A673 (cell line): ENCODE results near the gene COX20. TPM values are rescaled to one million over a fixed set of nuclear protein-coding genes. Genes with fewer than 3 reads are reported as not detected.

Experiments used
- BruUV-seq: library from RNA; stranded (reverse); fragments of 400-500 nt; replicated peaks from 2 replicates; lab custom pipeline; 2021; lab: Mats Ljungman, UMichigan
- CTCF ChIA-PET: fragments of 300-600 bp; sonication (Branson Sonifier 250); formaldehyde crosslinking; loops from one replicate; lab custom pipeline; 2022; ENCODE audit warnings: antibody characterized with exemption; lab: Charles Lee
- POLR2A ChIA-PET: fragments of 300-600 bp; sonication (Branson Sonifier 250); formaldehyde crosslinking; loops from one replicate; lab custom pipeline; 2022; ENCODE audit warnings: antibody characterized with exemption; ENCODE audit not compliant: low non-redundant PET; lab: Charles Lee
- DNase-seq: peaks from one replicate; pipeline ENCODE4 v3.0.0-alpha.2; 2015; ENCODE audit warnings: low spot score
- H3K27ac ChIP-seq: fragments of 200-600 bp; sonication (generic); 2 replicates; pipeline ENCODE4 v1.5.1; 2016; ENCODE audit warnings: mixed run types, low read depth, mild to moderate bottlenecking, mixed read lengths, antibody characterized with exemption, low read length; ENCODE audit not compliant: poor library complexity, severe bottlenecking
- H3K27me3 ChIP-seq: fragments of 200-600 bp; sonication (generic); replicated peaks from 2 replicates; pipeline ENCODE4 v1.6.1; 2017; ENCODE audit warnings: mixed run types, low read depth, mild to moderate bottlenecking, mixed read lengths, antibody characterized with exemption, low read length; ENCODE audit not compliant: insufficient read depth, poor library complexity
- H3K36me3 ChIP-seq: fragments of 200-600 bp; sonication (generic); 2 replicates; pipeline ENCODE4 v1.6.1; 2016; ENCODE audit warnings: mixed run types, mild to moderate bottlenecking, mixed read lengths, antibody characterized with exemption, low read length; ENCODE audit not compliant: insufficient read depth, poor library complexity, severe bottlenecking
- H3K4me1 ChIP-seq: fragments of 200-600 bp; sonication (generic); 2 replicates; pipeline ENCODE4 v1.6.1; 2017; ENCODE audit warnings: mixed run types, mild to moderate bottlenecking, mixed read lengths, antibody characterized with exemption, low read length; ENCODE audit not compliant: insufficient read depth, poor library complexity, severe bottlenecking
- H3K4me3 ChIP-seq: fragments of 200-600 bp; sonication (generic); 2 replicates; pipeline ENCODE4 v1.5.1; 2016; ENCODE audit warnings: low read depth, mixed run types, mild to moderate bottlenecking, mixed read lengths, low read length; ENCODE audit not compliant: poor library complexity, severe bottlenecking
- H3K9me3 ChIP-seq: fragments of 200-600 bp; sonication (generic); 2 replicates; pipeline ENCODE4 v1.6.1; 2016; ENCODE audit warnings: mixed run types, low read depth, mild to moderate bottlenecking, mixed read lengths, antibody characterized with exemption, low read length; ENCODE audit not compliant: poor library complexity, severe bottlenecking
- CTCF ChIP-seq: fragments of 300-800, 200-600 bp; sonication (generic); conservative IDR thresholded peaks from 2 replicates; pipeline ENCODE4 v1.5.1; 2017; ENCODE audit warnings: low read depth, mild to moderate bottlenecking, antibody characterized with exemption, low read length, moderate library complexity, mixed read lengths
- EZH2 ChIP-seq: fragments of 200-600 bp; sonication (generic); IDR thresholded peaks from 2 replicates; pipeline ENCODE4 v1.6.1; 2017; ENCODE audit warnings: borderline replicate concordance, low read depth, mild to moderate bottlenecking, mixed read lengths, antibody characterized with exemption, low read length; ENCODE audit not compliant: poor library complexity, severe bottlenecking
- intact Hi-C: fragments of 100-400 bp; cut with micrococcal nuclease; formaldehyde crosslinking; loops from one replicate; pipeline ENCODE4 v1.10.0; 2022; ENCODE audit not compliant: unreplicated experiment
- total RNA-seq: library from RNA; stranded (reverse); gene quantifications from 2 replicates; pipeline ENCODE4 v1.2.3, GENCODE V29; 2021

The COX20 gene
- total RNA-seq, 1 experiment from 2014 or later: 59.0 TPM

GRCh38 chr1:244810221-244810620 is 25.2 kb upstream of the COX20 start:
- BruUV-seq: no TSS peak
- no peak for DNase-seq
- intact Hi-C loops: no loop called here
- CTCF ChIA-PET: no interaction called here
- Histone ChIP-seq H3K27me3 (no peaks in the 10 kb centered on the region), H3K36me3 (no peaks in the 10 kb centered on the region), H3K9me3 (no peaks in the 10 kb centered on the region), H3K27ac (no peak overlapping the region), H3K4me3 (no peak overlapping the region), H3K4me1 (no peaks in the 10 kb centered on the region)
- TF ChIP-seq EZH2 (no peak), CTCF (no peak)
- POLR2A ChIA-PET: no interaction called here

GRCh38 chr1:244813327-244813726 is 22.1 kb upstream of the COX20 start:
- no peak for DNase-seq
- POLR2A ChIA-PET: no interaction called here
- Histone ChIP-seq H3K27me3 (peaks cover 3% of the 10 kb centered on the region), H3K36me3 (no peaks in the 10 kb centered on the region), H3K4me1 (no peaks in the 10 kb centered on the region), H3K4me3 (no peak overlapping the region), H3K9me3 (no peaks in the 10 kb centered on the region), H3K27ac (no peak overlapping the region)
- TF ChIP-seq CTCF (no peak), EZH2 (no peak)
- no TSS peak for BruUV-seq
- CTCF ChIA-PET: no interaction called here
- intact Hi-C loops: no loop called here

GRCh38 chr1:244815600-244816099 is 19.8 kb upstream of the COX20 start:
- no TSS peak for BruUV-seq
- Histone ChIP-seq H3K9me3 (no peaks in the 10 kb centered on the region), H3K36me3 (no peaks in the 10 kb centered on the region), H3K4me1 (no peaks in the 10 kb centered on the region), H3K27ac (no peak overlapping the region), H3K27me3 (peaks cover 3% of the 10 kb centered on the region), H3K4me3 (no peak overlapping the region)
- intact Hi-C loops: no loop called here
- no peak for TF ChIP-seq CTCF
- TF ChIP-seq EZH2: no peak
- ChIA-PET POLR2A (no interaction called here), CTCF (no interaction called here)
- DNase-seq: no peak
